Breast epithelium (tissue), 3 donors: ENCODE results near the gene NUCB1.

Experiments
- CTCF ChIP-seq, 3 donors: fragments of 450-650 bp; IDR thresholded peaks; one replicate each; pipeline ENCODE4 v1.5.1; 2016 to 2017; ENCODE audit warnings: antibody characterized with exemption in 3 of 3, mild to moderate bottlenecking in 3 of 3, moderate library complexity in 3 of 3
- POLR2AphosphoS5 ChIP-seq, 3 donors: sonication (generic); formaldehyde crosslinking; IDR thresholded peaks; one replicate each; pipeline ENCODE4 v1.6.1; 2017; ENCODE audit warnings: antibody characterized with exemption in 3 of 3

GRCh38 chr19:48928164-48929025, 28.3 kb downstream of the NUCB1 start:
- no peak for TF ChIP-seq CTCF (IDR thresholded peaks at IDR 0.05)
- TF ChIP-seq POLR2AphosphoS5 (IDR thresholded peaks at IDR 0.05): no peak
